Measurements from ENCODE around the gene RCSD1.
"Not testable (repeated sequence)": the region's sequence is repeated elsewhere in the genome, so short reads cannot be mapped to it uniquely, and the experiment has no call there.

RCSD1 gene
- total RNA-seq = 195 to 216 reads per million in 2 donors

- peak; percentile 45 for DNase-seq
Observed at GRCh38 chr1:167629681-167630567, at the start of gene RCSD1. RCSD1 (plus strand) TSS chr1:167630232; CDS start chr1:167630424, 192 bp downstream.

GRCh38 chr1:167582064-167582463 is 48.0 kb upstream of the RCSD1 start:
- no peak for DNase-seq

- no peak for DNase-seq
Observed at GRCh38 chr1:167582722-167583121, 47.3 kb upstream of the RCSD1 start.

- DNase-seq = no peak
Observed at GRCh38 chr1:167584581-167584980, 45.5 kb upstream of the RCSD1 start.

GRCh38 chr1:167587342-167587741 is 42.7 kb upstream of the RCSD1 start:
- no peak for DNase-seq

GRCh38 chr1:167587872-167588271 is 42.2 kb upstream of the RCSD1 start:
- no peak for DNase-seq

- no peak for DNase-seq
Observed at GRCh38 chr1:167588361-167588760, 41.7 kb upstream of the RCSD1 start.

GRCh38 chr1:167592475-167592874 is 37.6 kb upstream of the RCSD1 start:
- DNase-seq = no peak

- no peak for DNase-seq
Observed at GRCh38 chr1:167593860-167594259, 36.2 kb upstream of the RCSD1 start.

- no peak for DNase-seq
Observed at GRCh38 chr1:167594822-167595221, 35.2 kb upstream of the RCSD1 start.

- no peak for DNase-seq
Observed at GRCh38 chr1:167599957-167600581, 30.0 kb upstream of the RCSD1 start.

- DNase-seq = no peak
Observed at GRCh38 chr1:167601442-167602383, 28.3 kb upstream of the RCSD1 start.

- DNase-seq = no peak
Observed at GRCh38 chr1:167602840-167603239, 27.2 kb upstream of the RCSD1 start.

GRCh38 chr1:167605576-167605975 is 24.5 kb upstream of the RCSD1 start:
- DNase-seq = no peak

- no peak for DNase-seq
Observed at GRCh38 chr1:167611983-167612382, 18.0 kb upstream of the RCSD1 start.

- DNase-seq = no peak
Observed at GRCh38 chr1:167612587-167613385, 17.2 kb upstream of the RCSD1 start.

- DNase-seq = not testable (repeated sequence)
Observed at GRCh38 chr1:167613984-167614383, 16.0 kb upstream of the RCSD1 start.

- DNase-seq = no peak
Observed at GRCh38 chr1:167614851-167615250, 15.2 kb upstream of the RCSD1 start.

GRCh38 chr1:167616521-167616920 is 13.5 kb upstream of the RCSD1 start:
- no peak for DNase-seq

- DNase-seq = no peak
Observed at GRCh38 chr1:167617153-167618147, 12.6 kb upstream of the RCSD1 start.

GRCh38 chr1:167618366-167618765 is 11.7 kb upstream of the RCSD1 start:
- DNase-seq = no peak
